HG03432 (cell line): ENCODE data around the gene NAIF1.
"Not testable (repeated sequence)": the region's sequence is repeated elsewhere in the genome, so short reads cannot be mapped to it uniquely, and the experiment has no call there.

Experiments used
- ATAC-seq: cut with Tn5 transposase; IDR thresholded peaks from one replicate; pipeline ENCODE4 v1.9.1; 2021; ENCODE audit warnings: mild to moderate bottlenecking, moderate library complexity; ENCODE audit not compliant: unreplicated experiment

The NAIF1 gene, protein sequence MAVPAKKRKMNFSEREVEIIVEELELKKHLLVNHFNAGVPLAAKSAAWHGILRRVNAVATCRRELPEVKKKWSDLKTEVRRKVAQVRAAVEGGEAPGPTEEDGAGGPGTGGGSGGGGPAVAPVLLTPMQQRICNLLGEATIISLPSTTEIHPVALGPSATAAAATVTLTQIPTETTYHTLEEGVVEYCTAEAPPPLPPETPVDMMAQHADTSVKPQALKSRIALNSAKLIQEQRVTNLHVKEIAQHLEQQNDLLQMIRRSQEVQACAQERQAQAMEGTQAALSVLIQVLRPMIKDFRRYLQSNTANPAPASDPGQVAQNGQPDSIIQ

DNA sequence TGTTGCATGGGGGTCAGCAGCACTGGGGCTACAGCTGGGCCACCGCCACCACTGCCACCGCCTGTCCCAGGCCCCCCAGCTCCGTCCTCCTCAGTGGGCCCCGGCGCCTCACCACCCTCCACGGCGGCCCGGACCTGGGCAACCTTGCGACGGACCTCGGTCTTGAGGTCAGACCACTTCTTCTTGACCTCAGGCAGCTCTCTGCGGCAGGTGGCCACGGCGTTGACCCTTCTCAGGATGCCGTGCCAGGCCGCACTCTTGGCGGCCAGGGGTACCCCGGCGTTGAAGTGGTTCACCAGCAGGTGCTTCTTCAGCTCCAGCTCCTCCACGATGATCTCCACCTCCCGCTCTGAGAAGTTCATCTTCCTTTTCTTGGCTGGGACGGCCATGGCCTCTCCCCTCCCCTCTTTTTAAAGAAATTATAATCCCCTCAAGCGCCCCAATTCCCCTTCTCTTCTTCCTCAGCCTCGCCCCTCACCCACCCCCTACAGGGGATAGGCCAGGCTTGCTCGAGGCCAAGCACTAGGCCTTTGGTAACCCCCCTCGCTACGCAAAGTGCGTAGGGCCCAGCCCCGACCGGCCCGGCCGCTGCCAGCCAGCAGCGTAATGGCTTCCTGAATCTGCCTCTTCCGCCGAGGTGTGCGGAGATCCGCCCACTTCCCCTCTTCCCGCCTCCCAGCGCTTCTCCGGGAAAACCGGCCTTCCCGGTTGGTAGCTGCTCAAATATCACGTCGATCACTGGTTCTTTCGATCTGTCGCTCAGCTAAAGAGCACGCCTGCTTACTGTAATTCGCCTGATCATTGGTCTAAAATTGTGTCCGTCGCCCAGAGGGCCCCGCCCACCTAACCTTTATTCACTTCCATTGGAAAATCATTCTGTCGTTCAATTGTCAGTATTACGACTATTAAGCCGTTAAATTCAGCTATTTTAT lies at the start of gene NAIF1:
NAIF1 (minus strand) TSS at position 608 of the 932 bp plus-strand sequence; CDS start at position 389, 219 bp downstream.
- peak; percentile 60 for ATAC-seq

DNA sequence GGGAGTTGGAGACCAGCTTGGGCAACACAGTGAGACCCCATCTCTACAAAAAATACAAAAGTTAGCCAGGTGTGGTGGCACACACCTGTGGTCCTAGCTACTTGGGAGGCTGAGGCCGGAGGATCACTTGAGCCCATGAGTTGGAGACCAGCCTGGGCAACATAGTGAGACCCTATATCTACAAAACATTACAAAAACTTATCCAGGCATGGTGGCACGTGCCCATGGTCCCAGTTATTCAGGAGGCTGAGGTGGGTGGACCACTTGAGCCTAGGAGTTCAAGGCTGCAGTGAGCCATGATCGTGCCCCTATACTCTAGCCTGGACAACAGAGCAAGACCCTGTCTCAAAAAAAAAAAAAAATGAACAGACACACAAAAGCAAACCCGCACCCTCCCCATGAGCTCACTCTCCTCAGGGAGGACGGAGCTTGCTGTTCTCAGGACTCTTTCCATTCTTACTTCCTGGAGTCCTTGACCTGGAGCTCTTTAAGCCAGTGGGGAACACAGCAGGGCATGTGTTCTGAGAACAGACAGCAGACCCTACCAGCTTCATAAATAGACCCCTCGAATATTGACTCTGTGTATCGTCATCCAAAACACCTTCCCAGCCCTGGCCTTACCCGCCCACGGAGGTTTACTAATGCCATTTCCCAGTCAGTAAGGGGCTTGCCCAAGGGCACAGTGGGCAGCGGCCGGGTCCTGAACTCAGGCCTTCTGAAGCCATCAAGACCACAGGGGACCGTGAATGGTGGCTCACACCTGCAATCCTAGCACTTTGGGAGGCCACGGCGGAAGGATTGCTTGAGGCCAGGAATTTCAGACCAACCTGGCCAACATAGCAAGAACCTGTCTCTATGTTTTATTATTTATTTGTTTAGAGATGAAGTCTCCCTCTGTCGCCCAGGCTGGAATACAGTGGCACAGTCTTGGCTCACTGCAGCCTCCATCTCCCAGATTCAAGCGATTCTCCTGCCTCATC lies 49.3 kb upstream of the NAIF1 start:
- ATAC-seq, result no peak

DNA sequence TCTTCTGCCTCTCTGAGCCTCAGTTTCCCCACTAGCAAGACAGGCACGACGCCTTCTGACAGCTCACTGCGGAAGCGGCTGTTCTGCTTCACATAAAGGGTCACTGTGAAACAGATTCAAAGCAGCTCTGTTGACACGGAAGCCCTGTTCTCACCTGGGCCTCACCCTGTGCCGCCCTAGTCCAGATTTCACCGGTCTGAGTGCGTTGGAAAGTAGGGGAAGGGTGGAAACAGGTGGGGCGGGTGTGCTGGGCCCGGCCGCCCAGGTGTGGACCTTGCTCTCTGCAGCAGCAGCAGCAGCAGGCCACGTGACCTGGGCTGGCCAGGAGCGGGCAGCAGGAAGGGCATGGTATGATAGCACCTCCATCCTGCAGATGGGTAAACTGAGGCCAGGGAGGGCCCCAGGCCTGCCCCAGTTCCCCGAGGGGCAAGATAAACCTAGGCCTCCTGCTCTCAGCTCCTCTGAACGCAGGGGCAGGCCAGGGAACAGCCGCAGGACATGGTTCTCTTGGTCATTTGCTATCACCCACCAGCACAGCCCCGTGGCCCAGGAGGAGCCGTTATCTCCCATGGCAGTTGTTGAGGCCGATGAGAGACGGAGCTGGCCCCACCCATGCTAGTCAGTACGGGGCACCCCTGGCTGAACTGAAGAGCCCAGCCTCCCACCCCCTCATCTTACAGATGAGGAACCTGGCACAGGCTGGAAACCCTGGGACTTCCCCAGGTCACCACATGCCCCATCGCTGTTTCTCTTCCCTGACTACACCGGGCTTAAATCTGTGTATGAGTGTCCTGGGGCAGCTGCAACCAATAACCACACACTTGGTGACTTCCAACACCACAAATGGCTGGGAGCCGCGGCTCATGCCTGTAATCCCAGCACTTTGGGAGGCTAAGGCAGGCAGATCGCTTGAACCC lies 48.3 kb upstream of the NAIF1 start:
- ATAC-seq, result no peak

DNA sequence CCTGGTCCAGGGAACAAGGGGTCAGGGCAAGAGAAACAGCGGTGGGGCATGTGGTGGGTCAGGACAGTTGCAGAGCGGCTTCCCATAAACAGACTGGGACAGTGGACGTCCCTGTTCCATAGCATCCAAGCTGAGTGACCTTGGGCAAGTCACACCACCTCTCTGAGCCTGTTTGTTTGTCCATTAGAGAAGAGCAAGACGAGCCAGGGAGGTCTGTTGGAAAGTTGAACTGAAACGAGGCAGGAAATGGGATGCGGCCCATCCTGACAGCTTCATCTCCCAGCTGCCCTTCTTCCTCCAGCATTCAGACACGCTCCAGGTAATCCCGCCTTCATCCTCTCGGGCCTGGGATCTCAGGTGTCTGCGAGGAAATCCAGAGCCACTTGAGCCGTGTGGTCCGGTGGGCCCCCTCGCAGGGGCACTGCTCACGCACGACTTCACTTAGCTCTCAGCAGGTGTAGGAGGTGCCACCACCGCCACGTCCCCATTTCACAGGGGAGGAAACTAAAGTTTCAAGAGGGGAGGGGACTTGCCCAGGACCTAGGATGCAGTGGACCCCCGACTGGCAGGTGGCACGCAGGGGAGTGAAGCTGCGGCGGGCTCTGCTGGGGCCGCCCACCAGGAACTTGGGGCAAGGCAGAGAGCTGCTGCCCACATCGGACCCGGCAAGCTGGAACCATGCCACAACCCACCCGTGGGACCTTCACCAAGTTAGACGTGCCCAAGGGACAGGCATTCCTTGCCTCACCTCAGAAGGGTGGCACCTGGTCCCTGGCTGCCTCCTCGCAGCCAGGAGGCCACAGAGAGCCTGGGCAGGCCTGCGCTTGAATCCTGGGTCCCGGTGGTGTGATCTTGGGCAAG lies 47.4 kb upstream of the NAIF1 start:
- ATAC-seq, result no peak

DNA sequence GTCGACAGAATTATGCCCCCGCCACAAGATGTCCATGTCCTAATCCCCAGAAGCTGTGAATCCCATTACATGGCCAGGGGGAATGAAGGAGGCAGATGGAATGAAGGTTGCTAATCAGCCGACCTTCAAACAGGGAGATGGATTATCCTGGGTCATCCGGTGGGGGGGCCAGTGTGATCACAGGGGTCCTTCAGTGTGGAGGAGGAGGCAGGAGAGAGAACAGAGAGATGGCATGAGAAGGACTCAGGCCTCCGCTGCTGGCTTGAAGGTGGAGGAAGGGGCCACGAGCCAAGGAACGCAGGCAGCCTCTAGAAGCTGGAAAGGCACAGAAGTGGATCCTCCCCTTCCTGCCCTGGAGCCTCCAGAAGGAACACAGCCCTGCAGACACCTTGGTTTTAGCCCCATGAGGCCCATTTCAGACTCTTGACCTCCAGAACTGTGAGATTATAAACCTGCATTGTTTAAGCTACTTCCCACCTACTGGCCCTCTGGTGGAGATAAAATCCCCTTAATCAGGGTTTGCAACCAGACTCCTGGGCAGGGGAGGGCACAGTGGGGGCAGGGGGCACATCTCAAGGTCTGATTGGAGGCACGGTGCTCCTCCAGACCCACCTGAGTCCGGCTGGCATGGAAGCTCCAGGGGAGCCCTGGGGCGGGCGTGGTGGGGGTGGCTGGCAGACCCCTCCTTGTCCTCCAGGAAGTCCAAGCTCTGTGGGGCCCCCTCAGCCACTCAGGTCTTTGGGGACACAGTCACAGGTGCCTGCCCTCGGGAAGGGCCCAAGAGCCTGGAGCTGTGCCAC lies 46.6 kb upstream of the NAIF1 start:
- no peak for ATAC-seq

DNA sequence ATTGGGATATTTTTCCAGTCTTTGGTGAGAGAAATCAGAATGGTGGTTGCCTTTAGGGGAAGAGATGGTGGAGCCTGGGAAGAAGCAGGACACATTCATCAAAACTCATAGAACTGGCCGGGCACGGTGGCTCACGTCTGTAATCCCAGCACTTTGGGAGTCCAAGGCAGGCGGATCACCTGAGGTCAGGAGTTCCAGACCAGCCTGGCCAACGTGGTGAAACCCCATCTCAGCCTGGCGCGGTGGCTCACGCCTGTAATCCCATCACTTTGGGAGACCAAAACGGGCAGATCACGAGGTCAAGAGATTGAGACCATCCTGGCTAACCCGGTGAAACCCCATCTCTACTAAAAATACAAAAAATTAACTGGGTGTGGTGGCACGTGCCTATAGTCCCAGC lies 44.6 kb upstream of the NAIF1 start:
- ATAC-seq, result not testable (repeated sequence)

DNA sequence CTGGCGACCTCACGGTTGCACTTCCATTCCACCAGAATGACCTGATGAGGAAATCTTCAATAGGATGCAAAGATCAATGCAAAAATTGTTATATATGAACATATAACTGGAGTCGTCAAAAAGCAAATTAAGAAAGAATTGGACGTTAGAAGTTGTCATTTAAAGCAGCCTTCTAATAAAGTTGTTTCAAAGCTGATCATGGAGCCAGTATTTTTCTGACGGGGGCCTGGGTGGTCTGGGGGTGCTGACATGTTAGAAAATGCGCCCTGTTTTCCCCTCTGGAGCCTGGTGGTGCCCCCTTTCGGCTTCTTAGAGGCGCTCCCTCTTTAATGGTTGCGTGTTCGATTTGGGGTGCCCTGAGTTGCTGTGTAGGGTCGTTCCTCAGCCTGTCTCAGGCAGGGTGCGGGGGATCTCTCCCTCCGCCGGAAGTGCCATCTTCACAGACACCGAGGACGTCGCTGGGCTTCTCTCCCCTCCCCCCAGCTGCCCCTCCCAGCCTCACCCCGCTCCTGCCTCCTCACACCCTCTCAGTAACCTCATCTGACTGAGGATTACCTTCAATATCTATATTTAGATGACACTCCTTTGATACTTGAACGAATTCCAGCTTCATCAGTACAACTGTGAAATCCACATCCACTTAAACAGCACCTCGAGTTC lies 42.1 kb upstream of the NAIF1 start:
- no peak for ATAC-seq

DNA sequence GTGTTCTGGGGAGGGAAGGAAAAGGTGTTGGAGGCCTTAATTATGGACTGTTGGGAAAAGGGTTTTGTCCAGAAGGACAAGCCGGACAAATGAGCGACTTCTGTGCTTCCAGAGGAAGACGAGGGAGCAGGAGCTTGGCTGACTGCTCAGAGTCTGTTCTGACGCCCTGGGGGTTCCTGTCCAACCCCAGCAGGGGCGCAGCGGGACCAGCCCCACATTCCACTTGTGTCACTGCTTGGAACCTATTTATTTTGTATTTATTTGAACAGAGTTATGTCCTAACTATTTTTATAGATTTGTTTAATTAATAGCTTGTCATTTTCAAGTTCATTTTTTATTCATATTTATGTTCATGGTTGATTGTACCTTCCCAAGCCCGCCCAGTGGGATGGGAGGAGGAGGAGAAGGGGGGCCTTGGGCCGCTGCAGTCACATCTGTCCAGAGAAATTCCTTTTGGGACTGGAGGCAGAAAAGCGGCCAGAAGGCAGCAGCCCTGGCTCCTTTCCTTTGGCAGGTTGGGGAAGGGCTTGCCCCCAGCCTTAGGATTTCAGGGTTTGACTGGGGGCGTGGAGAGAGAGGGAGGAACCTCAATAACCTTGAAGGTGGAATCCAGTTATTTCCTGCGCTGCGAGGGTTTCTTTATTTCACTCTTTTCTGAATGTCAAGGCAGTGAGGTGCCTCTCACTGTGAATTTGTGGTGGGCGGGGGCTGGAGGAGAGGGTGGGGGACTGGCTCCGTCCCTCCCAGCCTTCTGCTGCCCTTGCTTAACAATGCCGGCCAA lies 41.3 kb upstream of the NAIF1 start:
- ATAC-seq, result no peak

DNA sequence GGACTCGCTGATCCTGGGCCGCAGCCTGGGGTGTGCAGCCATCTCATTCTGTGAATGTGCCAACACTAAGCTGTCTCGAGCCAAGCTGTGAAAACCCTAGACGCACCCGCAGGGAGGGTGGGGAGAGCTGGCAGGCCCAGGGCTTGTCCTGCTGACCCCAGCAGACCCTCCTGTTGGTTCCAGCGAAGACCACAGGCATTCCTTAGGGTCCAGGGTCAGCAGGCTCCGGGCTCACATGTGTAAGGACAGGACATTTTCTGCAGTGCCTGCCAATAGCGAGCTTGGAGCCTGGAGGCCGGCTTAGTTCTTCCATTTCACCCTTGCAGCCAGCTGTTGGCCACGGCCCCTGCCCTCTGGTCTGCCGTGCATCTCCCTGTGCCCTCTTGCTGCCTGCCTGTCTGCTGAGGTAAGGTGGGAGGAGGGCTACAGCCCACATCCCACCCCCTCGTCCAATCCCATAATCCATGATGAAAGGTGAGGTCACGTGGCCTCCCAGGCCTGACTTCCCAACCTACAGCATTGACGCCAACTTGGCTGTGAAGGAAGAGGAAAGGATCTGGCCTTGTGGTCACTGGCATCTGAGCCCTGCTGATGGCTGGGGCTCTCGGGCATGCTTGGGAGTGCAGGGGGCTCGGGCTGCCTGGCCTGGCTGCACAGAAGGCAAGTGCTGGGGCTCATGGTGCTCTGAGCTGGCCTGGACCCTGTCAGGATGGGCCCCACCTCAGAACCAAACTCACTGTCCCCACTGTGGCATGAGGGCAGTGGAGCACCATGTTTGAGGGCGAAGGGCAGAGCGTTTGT lies 40.5 kb upstream of the NAIF1 start:
- no peak for ATAC-seq

DNA sequence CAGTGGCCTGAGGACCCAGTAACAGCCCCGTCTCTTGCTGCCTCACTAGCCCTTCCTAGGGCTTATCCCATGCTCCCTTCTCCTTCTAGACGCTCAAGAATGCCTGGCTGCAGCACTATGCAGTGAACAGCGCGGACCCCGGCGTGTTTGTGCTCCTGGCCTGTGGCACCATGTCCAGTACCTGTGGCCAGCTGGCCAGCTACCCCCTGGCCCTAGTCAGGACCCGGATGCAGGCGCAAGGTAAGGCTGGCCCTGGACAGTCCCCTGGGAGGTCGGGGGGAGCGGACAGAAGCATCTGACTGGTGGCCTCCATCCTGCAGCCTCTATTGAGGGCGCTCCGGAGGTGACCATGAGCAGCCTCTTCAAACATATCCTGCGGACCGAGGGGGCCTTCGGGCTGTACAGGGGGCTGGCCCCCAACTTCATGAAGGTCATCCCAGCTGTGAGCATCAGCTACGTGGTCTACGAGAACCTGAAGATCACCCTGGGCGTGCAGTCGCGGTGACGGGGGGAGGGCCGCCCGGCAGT lies 39.9 kb upstream of the NAIF1 start:
- ATAC-seq, result no peak

DNA sequence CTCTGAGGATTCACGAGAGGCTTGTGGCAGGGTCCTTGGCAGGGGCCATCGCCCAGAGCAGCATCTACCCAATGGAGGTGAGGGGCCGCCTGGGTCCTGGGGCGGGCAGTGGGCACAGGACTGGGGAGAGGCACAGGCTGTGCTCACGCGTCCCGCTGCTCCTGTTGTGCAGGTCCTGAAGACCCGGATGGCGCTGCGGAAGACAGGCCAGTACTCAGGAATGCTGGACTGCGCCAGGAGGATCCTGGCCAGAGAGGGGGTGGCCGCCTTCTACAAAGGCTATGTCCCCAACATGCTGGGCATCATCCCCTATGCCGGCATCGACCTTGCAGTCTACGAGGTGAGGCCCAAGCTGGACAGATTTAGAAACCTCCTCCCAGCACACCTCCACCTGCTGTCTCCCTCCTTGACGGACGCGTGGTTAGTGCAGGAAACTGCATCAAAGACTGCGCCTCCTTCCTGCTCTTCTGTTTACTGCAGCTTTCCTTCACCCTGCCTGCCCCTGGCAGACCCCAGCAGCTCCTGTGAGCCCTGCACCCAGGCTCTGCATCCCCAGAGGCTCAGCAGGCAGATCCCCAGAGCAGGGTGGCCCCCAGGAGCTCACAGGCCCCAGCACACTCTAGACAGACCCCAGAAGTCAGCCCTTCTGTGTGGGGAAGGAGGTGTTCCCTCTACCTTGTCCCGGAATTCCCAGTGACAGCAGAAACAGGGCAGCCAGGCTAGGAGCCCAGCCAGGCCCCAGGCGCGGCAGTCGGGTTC lies 39.2 kb upstream of the NAIF1 start:
- no peak for ATAC-seq

DNA sequence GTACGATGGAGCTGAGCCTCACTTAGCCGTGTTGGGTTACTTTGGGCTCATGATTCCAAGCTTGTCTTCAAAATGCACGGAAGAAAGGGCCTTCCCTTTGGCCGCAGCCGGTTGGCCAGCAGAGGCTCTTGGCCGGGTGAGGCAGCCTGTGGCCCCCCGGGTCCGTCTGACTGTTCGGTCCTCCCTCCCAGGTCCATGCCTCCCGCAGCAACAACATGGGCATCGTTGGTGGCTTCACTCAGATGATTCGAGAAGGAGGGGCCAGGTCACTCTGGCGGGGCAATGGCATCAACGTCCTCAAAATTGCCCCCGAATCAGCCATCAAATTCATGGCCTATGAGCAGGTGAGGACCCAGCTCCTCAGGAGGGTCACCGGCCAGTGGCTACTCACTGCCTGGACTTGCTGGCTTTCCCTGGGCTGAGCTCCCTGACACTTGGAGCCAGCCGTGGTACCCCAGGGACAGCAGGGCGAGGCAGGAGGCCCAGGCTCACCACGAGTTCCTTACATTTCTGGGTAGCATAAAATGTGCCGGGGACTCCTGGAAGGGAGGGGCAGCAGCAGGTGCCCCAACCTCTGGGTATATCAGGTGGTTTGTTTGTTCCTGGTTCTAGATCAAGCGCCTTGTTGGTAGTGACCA lies 38.5 kb upstream of the NAIF1 start:
- ATAC-seq, result no peak

DNA sequence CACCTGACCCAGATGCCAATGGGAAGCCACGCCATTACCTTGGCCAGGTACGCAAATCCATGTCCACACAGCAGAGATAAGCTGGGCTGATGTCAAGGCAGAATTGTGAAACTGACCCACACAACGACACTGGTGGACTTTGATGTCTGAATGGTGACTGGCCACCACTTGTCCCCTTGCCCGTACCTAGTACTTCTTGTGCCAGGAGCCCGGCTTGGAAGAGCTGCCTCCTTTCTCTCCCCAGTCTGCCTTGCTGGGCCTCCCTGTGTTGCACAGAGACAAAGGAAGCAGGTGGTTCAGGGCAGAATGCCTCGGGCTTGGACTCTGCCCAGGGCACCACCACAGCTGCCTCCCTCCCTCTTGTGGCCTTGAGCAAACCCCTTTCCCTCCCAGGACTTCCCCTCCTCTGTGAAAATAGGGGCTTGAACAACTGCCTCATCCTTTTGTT lies 37.1 kb upstream of the NAIF1 start:
- no peak for ATAC-seq

DNA sequence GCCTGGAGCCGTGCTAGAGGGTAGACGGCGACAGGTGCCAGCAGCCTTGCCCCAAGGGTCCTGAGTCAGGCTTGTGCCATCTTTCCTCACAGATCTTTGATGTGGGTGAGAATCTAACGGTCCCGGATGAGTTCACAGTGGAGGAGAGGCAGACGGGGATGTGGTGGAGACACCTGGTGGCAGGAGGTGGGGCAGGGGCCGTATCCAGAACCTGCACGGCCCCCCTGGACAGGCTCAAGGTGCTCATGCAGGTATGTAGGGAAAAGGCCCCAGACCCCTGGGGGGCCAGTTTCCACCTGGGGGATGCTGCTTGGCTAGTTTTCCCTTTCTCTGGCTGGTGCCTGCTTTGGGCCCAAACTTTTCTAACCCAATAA lies 36.5 kb upstream of the NAIF1 start:
- ATAC-seq, result no peak
